ENCODE measurements around the gene FYN.

FYN gene

GRCh38 chr6:111789598-111789997 lies 83.7 kb downstream of the FYN start:
- Histone ChIP-seq H3K36me3 (ENCODE audit: control insufficient read depth in 2 of 2, insufficient read depth in 1 of 2, low read length in 2 of 2) (no peaks in the 10 kb centered on the region), H3K4me3 (ENCODE audit: low read depth, low read length) (no peak overlapping the region), H3K4me1 (ENCODE audit: control insufficient read depth, insufficient read depth, low read length) (peaks cover 4% of the 10 kb centered on the region), H3K9me3 (ENCODE audit: control insufficient read depth, insufficient read depth, low read depth, low read length) (no peaks in the 10 kb centered on the region), H3K27ac (ENCODE audit: extremely low read depth, low read depth, low read length) (no peak overlapping the region)
- TF ChIP-seq, protein P1, sequence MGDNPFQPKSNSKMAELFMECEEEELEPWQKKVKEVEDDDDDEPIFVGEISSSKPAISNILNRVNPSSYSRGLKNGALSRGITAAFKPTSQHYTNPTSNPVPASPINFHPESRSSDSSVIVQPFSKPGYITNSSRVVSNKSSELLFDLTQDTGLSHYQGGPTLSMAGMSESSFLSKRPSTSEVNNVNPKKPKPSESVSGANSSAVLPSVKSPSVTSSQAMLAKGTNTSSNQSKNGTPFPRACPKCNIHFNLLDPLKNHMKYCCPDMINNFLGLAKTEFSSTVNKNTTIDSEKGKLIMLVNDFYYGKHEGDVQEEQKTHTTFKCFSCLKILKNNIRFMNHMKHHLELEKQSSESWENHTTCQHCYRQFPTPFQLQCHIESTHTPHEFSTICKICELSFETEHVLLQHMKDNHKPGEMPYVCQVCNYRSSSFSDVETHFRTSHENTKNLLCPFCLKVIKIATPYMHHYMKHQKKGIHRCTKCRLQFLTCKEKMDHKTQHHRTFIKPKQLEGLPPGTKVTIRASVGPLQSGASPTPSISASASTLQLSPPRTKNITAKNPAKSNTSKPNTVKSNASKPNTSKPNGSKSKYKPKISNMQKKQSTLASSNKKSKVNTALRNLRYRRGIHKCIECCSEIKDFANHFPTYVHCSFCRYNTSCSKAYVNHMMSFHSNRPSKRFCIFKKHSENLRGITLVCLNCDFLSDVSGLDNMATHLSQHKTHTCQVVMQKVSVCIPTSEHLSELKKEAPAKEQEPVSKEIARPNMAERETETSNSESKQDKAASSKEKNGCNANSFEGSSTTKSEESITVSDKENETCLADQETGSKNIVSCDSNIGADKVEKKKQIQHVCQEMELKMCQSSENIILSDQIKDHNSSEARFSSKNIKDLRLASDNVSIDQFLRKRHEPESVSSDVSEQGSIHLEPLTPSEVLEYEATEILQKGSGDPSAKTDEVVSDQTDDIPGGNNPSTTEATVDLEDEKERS (tag by site-specific recombination; IDR thresholded peaks at IDR 0.05) = no peak
- TF ChIP-seq, protein P2, sequence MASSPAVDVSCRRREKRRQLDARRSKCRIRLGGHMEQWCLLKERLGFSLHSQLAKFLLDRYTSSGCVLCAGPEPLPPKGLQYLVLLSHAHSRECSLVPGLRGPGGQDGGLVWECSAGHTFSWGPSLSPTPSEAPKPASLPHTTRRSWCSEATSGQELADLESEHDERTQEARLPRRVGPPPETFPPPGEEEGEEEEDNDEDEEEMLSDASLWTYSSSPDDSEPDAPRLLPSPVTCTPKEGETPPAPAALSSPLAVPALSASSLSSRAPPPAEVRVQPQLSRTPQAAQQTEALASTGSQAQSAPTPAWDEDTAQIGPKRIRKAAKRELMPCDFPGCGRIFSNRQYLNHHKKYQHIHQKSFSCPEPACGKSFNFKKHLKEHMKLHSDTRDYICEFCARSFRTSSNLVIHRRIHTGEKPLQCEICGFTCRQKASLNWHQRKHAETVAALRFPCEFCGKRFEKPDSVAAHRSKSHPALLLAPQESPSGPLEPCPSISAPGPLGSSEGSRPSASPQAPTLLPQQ (tag by site-specific recombination; IDR thresholded peaks at IDR 0.05) = 0 out of 2 replicates have a peak, but pooled peaks have one; percentile 25
- TF ChIP-seq ZBTB48 (tag by site-specific recombination; IDR thresholded peaks at IDR 0.05) (no peak), ZNF19 (tag by site-specific recombination; IDR thresholded peaks at IDR 0.05; ENCODE audit: low read depth) (no peak)
- ChIA-PET CTCF (interaction anchor here (0.6 to 1.1 kb wide), 3 partner anchors 10 to 290 kb away, joined by 3 to 5 read pairs (median 3); no protein-coding TSS in a partner anchor), POLR2A (interaction anchor here (0.5 to 1.2 kb wide), 4 partner anchors 8 to 84 kb away, joined by 3 to 8 read pairs (median 3); no protein-coding TSS in a partner anchor)

GRCh38 chr6:111788379-111789276 lies 84.6 kb downstream of the FYN start:
- ChIA-PET CTCF (interaction anchor here (0.6 to 1.1 kb wide), 3 partner anchors 11 to 114 kb away, joined by 3 read pairs; no protein-coding TSS in a partner anchor), POLR2A (interaction anchor here (1.1 to 1.2 kb wide), 2 partner anchors 17 kb away, joined by 3 to 5 read pairs; no protein-coding TSS in a partner anchor)
- Histone ChIP-seq H3K4me3 (ENCODE audit: low read depth, low read length) (no peak overlapping the region), H3K4me1 (ENCODE audit: control insufficient read depth, insufficient read depth, low read length) (peaks cover 4% of the 10 kb centered on the region), H3K9me3 (ENCODE audit: control insufficient read depth, insufficient read depth, low read depth, low read length) (no peaks in the 10 kb centered on the region), H3K36me3 (ENCODE audit: control insufficient read depth in 2 of 2, insufficient read depth in 1 of 2, low read length in 2 of 2) (no peaks in the 10 kb centered on the region), H3K27ac (ENCODE audit: extremely low read depth, low read depth, low read length) (no peak overlapping the region)
- TF ChIP-seq, protein P3, sequence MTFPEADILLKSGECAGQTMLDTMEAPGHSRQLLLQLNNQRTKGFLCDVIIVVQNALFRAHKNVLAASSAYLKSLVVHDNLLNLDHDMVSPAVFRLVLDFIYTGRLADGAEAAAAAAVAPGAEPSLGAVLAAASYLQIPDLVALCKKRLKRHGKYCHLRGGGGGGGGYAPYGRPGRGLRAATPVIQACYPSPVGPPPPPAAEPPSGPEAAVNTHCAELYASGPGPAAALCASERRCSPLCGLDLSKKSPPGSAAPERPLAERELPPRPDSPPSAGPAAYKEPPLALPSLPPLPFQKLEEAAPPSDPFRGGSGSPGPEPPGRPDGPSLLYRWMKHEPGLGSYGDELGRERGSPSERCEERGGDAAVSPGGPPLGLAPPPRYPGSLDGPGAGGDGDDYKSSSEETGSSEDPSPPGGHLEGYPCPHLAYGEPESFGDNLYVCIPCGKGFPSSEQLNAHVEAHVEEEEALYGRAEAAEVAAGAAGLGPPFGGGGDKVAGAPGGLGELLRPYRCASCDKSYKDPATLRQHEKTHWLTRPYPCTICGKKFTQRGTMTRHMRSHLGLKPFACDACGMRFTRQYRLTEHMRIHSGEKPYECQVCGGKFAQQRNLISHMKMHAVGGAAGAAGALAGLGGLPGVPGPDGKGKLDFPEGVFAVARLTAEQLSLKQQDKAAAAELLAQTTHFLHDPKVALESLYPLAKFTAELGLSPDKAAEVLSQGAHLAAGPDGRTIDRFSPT (tag by site-specific recombination; IDR thresholded peaks at IDR 0.05) = no peak
- TF ChIP-seq MZF1 (tag by site-specific recombination; IDR thresholded peaks at IDR 0.05; ENCODE audit: borderline replicate concordance) (peak; percentile 79; the same call in 1 of the 2 replicates), ZNF391 (tag by site-specific recombination; IDR thresholded peaks at IDR 0.05; ENCODE audit: borderline replicate concordance, low read depth) (no peak), ZNF366 (tag by site-specific recombination; conservative IDR thresholded peaks at IDR 0.05) (0 out of 2 replicates have a peak, but pooled peaks have one; percentile 11), SALL2 (tag by site-specific recombination; IDR thresholded peaks at IDR 0.05; ENCODE audit: borderline replicate concordance) (no peak), ZNF449 (tag by site-specific recombination; IDR thresholded peaks at IDR 0.05) (no peak), ZNF335 (tag by site-specific recombination; conservative IDR thresholded peaks at IDR 0.05) (no peak), PRDM6 (tag by site-specific recombination; IDR thresholded peaks at IDR 0.05) (no peak)
- TF ChIP-seq, protein P4, sequence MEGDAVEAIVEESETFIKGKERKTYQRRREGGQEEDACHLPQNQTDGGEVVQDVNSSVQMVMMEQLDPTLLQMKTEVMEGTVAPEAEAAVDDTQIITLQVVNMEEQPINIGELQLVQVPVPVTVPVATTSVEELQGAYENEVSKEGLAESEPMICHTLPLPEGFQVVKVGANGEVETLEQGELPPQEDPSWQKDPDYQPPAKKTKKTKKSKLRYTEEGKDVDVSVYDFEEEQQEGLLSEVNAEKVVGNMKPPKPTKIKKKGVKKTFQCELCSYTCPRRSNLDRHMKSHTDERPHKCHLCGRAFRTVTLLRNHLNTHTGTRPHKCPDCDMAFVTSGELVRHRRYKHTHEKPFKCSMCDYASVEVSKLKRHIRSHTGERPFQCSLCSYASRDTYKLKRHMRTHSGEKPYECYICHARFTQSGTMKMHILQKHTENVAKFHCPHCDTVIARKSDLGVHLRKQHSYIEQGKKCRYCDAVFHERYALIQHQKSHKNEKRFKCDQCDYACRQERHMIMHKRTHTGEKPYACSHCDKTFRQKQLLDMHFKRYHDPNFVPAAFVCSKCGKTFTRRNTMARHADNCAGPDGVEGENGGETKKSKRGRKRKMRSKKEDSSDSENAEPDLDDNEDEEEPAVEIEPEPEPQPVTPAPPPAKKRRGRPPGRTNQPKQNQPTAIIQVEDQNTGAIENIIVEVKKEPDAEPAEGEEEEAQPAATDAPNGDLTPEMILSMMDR (tag by site-specific recombination; IDR thresholded peaks at IDR 0.05) = no peak
- TF ChIP-seq, protein P5, sequence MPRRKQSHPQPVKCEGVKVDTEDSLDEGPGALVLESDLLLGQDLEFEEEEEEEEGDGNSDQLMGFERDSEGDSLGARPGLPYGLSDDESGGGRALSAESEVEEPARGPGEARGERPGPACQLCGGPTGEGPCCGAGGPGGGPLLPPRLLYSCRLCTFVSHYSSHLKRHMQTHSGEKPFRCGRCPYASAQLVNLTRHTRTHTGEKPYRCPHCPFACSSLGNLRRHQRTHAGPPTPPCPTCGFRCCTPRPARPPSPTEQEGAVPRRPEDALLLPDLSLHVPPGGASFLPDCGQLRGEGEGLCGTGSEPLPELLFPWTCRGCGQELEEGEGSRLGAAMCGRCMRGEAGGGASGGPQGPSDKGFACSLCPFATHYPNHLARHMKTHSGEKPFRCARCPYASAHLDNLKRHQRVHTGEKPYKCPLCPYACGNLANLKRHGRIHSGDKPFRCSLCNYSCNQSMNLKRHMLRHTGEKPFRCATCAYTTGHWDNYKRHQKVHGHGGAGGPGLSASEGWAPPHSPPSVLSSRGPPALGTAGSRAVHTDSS (tag by site-specific recombination; IDR thresholded peaks at IDR 0.05) = peak; percentile 39; the same call in 1 of the 2 replicates
- TF ChIP-seq, protein P6, sequence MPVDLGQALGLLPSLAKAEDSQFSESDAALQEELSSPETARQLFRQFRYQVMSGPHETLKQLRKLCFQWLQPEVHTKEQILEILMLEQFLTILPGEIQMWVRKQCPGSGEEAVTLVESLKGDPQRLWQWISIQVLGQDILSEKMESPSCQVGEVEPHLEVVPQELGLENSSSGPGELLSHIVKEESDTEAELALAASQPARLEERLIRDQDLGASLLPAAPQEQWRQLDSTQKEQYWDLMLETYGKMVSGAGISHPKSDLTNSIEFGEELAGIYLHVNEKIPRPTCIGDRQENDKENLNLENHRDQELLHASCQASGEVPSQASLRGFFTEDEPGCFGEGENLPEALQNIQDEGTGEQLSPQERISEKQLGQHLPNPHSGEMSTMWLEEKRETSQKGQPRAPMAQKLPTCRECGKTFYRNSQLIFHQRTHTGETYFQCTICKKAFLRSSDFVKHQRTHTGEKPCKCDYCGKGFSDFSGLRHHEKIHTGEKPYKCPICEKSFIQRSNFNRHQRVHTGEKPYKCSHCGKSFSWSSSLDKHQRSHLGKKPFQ (tag by site-specific recombination; IDR thresholded peaks at IDR 0.05) = no peak

All from HEK293 (cell line).